HepG2 (cell line): ENCODE results near the gene DPP7. TPM values are rescaled to one million over a fixed set of nuclear protein-coding genes. Genes with fewer than 3 reads are reported as not detected.

Experiments
- ARID4A ChIP-seq: sonication (generic); formaldehyde crosslinking; IDR thresholded peaks from 2 replicates; pipeline ENCODE4 v1.5.0; 2020; ENCODE audit warnings: mild to moderate bottlenecking, missing genetic modification reagents, borderline replicate concordance
- CEBPZ ChIP-seq: IDR thresholded peaks from 2 replicates; pipeline ENCODE4 v1.6.1; 2012; ENCODE audit warnings: low read length, improper control_type of control experiment
- CENPT ChIP-seq: sonication (generic); formaldehyde crosslinking; IDR thresholded peaks from 2 replicates; pipeline ENCODE4 v1.8.0; 2022; ENCODE audit warnings: low read depth, mild to moderate bottlenecking, moderate library complexity, missing genetic modification reagents
- FOXA3 ChIP-seq: IDR thresholded peaks from 2 replicates; pipeline ENCODE4 v1.6.1; 2016; ENCODE audit warnings: missing genetic modification reagents, missing compliant biosample characterization
- HDAC2 ChIP-seq: sonication (generic); formaldehyde crosslinking; IDR thresholded peaks from 2 replicates; pipeline ENCODE4 v1.4.0; 2020; ENCODE audit warnings: missing genetic modification reagents
- MTA1 ChIP-seq: sonication (generic); formaldehyde crosslinking; IDR thresholded peaks from 2 replicates; pipeline ENCODE4 v1.4.0; 2020; ENCODE audit warnings: missing genetic modification reagents, mild to moderate bottlenecking, borderline replicate concordance
- MTA3 ChIP-seq: sonication (generic); formaldehyde crosslinking; IDR thresholded peaks from 2 replicates; pipeline ENCODE4 v1.4.0; 2020; ENCODE audit warnings: missing genetic modification reagents
- NRL ChIP-seq: sonication (generic); formaldehyde crosslinking; IDR thresholded peaks from 2 replicates; pipeline ENCODE4 v1.5.0; 2020; ENCODE audit warnings: missing genetic modification reagents, mild to moderate bottlenecking, moderate library complexity, borderline replicate concordance
- POLR2AphosphoS5 ChIP-seq: IDR thresholded peaks from 2 replicates; pipeline ENCODE4 v1.6.1; 2012; ENCODE audit warnings: low read depth, low read length
- ZBTB33 ChIP-seq: sonication (generic); formaldehyde crosslinking; IDR thresholded peaks from 2 replicates; pipeline ENCODE4 v1.4.0; 2020; ENCODE audit warnings: missing genetic modification reagents
- ZNF547 ChIP-seq: sonication (generic); formaldehyde crosslinking; IDR thresholded peaks from 2 replicates; pipeline ENCODE4 v1.5.1; 2020; ENCODE audit warnings: mild to moderate bottlenecking, missing genetic modification reagents
- polyA plus RNA-seq, 8 experiments: library from polyadenylated mRNA; depleted of rRNA in 3 of 8; stranded (reverse) in 7 of 8; unstranded in 1 of 8; fragments of >200 nt; fragmentation: Illumina TruSeq in 4 of 8; extraction: Trizol in 4 of 8; gene quantifications; 2 replicates each; pipeline versions ENCODE4 v1.2.1 to v1.2.3, GENCODE V29; 2011 to 2016; ENCODE audit warnings: low read depth in 4 of 8, missing spikeins in 1 of 8, mixed read lengths in 1 of 8; ENCODE audit not compliant: insufficient read depth in 1 of 8
- total RNA-seq, 5 experiments: library from RNA; depleted of rRNA; stranded (reverse); fragments of >200 nt; fragmentation: Illumina TruSeq; extraction: Trizol; gene quantifications; 2 replicates each; pipeline ENCODE4 v1.2.3, GENCODE V29; 2016; ENCODE audit warnings: low read depth in 1 of 5
- TF ChIP-seq, protein P1 (sequence below): sonication (generic); formaldehyde crosslinking; IDR thresholded peaks from 2 replicates; pipeline ENCODE4 v1.9.0; 2022; ENCODE audit warnings: missing genetic modification reagents, mild to moderate bottlenecking, borderline replicate concordance

The DPP7 gene
- total and polyA plus RNA-seq, 2 of the 13 experiments (the other 11 are each of a cell fraction or from before 2014, with no cell fraction given) = 1.2 to 4.5 TPM

GRCh38 chr9:137064027-137064879, 50.3 kb downstream of the DPP7 start (continued):
- TF ChIP-seq CENPT (CRISPR knock-in tag) (no peak), ZBTB33 (CRISPR knock-in tag) (peak; percentile 77), ZNF547 (CRISPR knock-in tag) (0 out of 2 replicates have a peak, but pooled peaks have one; percentile 26), POLR2AphosphoS5 (no peak), CEBPZ (no peak), ARID4A (CRISPR knock-in tag) (peak; percentile 43; the same call in 1 of the 2 replicates), MTA1 (CRISPR knock-in tag) (no peak), MTA3 (CRISPR knock-in tag) (no peak), NRL (CRISPR knock-in tag) (peak; percentile 49), FOXA3 (CRISPR knock-in tag) (0 out of 2 replicates have a peak, but pooled peaks have one; percentile 18), HDAC2 (CRISPR knock-in tag) (peak; percentile 22; the same call in 1 of the 2 replicates)
- TF ChIP-seq, protein P1, sequence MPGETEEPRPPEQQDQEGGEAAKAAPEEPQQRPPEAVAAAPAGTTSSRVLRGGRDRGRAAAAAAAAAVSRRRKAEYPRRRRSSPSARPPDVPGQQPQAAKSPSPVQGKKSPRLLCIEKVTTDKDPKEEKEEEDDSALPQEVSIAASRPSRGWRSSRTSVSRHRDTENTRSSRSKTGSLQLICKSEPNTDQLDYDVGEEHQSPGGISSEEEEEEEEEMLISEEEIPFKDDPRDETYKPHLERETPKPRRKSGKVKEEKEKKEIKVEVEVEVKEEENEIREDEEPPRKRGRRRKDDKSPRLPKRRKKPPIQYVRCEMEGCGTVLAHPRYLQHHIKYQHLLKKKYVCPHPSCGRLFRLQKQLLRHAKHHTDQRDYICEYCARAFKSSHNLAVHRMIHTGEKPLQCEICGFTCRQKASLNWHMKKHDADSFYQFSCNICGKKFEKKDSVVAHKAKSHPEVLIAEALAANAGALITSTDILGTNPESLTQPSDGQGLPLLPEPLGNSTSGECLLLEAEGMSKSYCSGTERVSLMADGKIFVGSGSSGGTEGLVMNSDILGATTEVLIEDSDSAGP (CRISPR knock-in tag) = peak; percentile 72; the same call in 1 of the 2 replicates
